DOHH2 (cell line): ENCODE data around the gene CPN2.

ENCODE experiments used
- H3F3A ChIP-seq: fragments of 200-600 bp; sonication (generic), shearing (Covaris generic); 2 replicates; pipeline ENCODE4 v1.6.0; 2016; ENCODE audit warnings: antibody characterized with exemption, mild to moderate bottlenecking; ENCODE audit not compliant: control insufficient read depth, insufficient read depth
- H3K27ac ChIP-seq: fragments of 200-600 bp; sonication (generic); 2 replicates; pipeline ENCODE4 v1.5.1; 2014; ENCODE audit warnings: low read depth, mild to moderate bottlenecking, low read length, moderate library complexity
- H3K27me3 ChIP-seq: fragments of 200-600 bp; sonication (generic); 2 replicates; pipeline ENCODE4 v1.6.1; 2014; ENCODE audit warnings: mild to moderate bottlenecking, low read length, mixed read lengths; ENCODE audit not compliant: control insufficient read depth
- H3K36me3 ChIP-seq: fragments of 200-600 bp; sonication (generic); 2 replicates; pipeline ENCODE4 v1.6.1; 2014; ENCODE audit warnings: mild to moderate bottlenecking, low read length, moderate library complexity, mixed read lengths; ENCODE audit not compliant: control insufficient read depth
- H3K4me1 ChIP-seq: fragments of 200-600 bp; sonication (generic); 2 replicates; pipeline ENCODE4 v1.6.1; 2014; ENCODE audit warnings: mild to moderate bottlenecking, low read length, mixed read lengths; ENCODE audit not compliant: control insufficient read depth
- H3K4me2 ChIP-seq: fragments of 200-600 bp; sonication (generic); 2 replicates; pipeline ENCODE4 v1.6.0; 2014; ENCODE audit warnings: mild to moderate bottlenecking, low read length, moderate library complexity
- H3K4me3 ChIP-seq: fragments of 200-600 bp; sonication (generic); 2 replicates; pipeline ENCODE4 v1.5.1; 2014; ENCODE audit warnings: mild to moderate bottlenecking, low read length, mixed read lengths
- H3K79me2 ChIP-seq: fragments of 200-600 bp; sonication (generic); 2 replicates; pipeline ENCODE4 v1.6.1; 2014; ENCODE audit warnings: mild to moderate bottlenecking, low read length, mixed read lengths; ENCODE audit not compliant: control insufficient read depth
- H3K9me2 ChIP-seq: fragments of 200-600 bp; sonication (generic); replicated peaks from 2 replicates; pipeline ENCODE4 v1.6.1; 2014; ENCODE audit warnings: mild to moderate bottlenecking, low read length, mixed read lengths; ENCODE audit not compliant: control insufficient read depth
- H3K9me3 ChIP-seq: fragments of 200-600 bp; sonication (generic); 2 replicates; pipeline ENCODE4 v1.6.1; 2014; ENCODE audit warnings: antibody characterized with exemption, low read length, mixed read lengths; ENCODE audit not compliant: control insufficient read depth, insufficient read depth
- H4K20me1 ChIP-seq: fragments of 200-600 bp; sonication (generic); 2 replicates; pipeline ENCODE4 v1.6.0; 2014; ENCODE audit warnings: low read depth, mild to moderate bottlenecking, antibody characterized with exemption, low read length, moderate library complexity; ENCODE audit not compliant: control insufficient read depth, insufficient read depth
- EZH2phosphoT487 ChIP-seq: fragments of 200-600 bp; sonication (generic); IDR thresholded peaks from 2 replicates; pipeline ENCODE4 v1.6.1; 2017; ENCODE audit warnings: borderline replicate concordance, mild to moderate bottlenecking, antibody characterized with exemption, low read length, moderate library complexity, mixed read lengths
- TF ChIP-seq, protein P1 (sequence below): fragments of 200-600 bp; sonication (generic); IDR thresholded peaks from one replicate; pipeline ENCODE4 v1.5.1; 2014; ENCODE audit warnings: antibody characterized with exemption, mild to moderate bottlenecking, low read depth, low read length; ENCODE audit not compliant: poor library complexity, severe bottlenecking

Gene CPN2

DNA sequence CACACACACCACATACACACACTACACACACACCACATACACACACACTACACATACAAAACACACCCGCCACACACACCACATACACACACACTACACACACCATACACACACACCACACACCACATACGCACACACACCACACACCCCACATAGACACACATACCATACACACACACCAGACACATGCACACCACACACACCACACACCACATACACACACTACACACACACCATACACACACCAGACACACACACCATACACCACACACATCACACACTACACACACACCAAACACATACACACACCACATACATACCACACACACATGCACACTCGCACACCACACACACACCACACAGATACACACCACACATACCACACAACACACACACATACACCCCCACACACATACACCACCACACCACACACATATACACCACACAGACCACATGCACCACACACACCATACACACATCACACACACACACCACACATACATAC is 26.3 kb downstream of the CPN2 start:
- Histone ChIP-seq H3K4me1 (no peaks in the 10 kb centered on the region), H3K9me3 (peaks cover 34% of the 10 kb centered on the region), H3K36me3 (no peaks in the 10 kb centered on the region), H3K4me2 (no peak overlapping the region), H3F3A (peaks cover 17% of the 10 kb centered on the region), H3K27me3 (peaks cover 9% of the 10 kb centered on the region), H3K27ac (no peak overlapping the region), H3K4me3 (no peak overlapping the region), H3K9me2 (no peaks in the 10 kb centered on the region), H4K20me1 (no peaks in the 10 kb centered on the region), H3K79me2 (no peaks in the 10 kb centered on the region)
- TF ChIP-seq, protein P1, sequence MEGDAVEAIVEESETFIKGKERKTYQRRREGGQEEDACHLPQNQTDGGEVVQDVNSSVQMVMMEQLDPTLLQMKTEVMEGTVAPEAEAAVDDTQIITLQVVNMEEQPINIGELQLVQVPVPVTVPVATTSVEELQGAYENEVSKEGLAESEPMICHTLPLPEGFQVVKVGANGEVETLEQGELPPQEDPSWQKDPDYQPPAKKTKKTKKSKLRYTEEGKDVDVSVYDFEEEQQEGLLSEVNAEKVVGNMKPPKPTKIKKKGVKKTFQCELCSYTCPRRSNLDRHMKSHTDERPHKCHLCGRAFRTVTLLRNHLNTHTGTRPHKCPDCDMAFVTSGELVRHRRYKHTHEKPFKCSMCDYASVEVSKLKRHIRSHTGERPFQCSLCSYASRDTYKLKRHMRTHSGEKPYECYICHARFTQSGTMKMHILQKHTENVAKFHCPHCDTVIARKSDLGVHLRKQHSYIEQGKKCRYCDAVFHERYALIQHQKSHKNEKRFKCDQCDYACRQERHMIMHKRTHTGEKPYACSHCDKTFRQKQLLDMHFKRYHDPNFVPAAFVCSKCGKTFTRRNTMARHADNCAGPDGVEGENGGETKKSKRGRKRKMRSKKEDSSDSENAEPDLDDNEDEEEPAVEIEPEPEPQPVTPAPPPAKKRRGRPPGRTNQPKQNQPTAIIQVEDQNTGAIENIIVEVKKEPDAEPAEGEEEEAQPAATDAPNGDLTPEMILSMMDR: no peak
- TF ChIP-seq EZH2phosphoT487: no peak

DNA sequence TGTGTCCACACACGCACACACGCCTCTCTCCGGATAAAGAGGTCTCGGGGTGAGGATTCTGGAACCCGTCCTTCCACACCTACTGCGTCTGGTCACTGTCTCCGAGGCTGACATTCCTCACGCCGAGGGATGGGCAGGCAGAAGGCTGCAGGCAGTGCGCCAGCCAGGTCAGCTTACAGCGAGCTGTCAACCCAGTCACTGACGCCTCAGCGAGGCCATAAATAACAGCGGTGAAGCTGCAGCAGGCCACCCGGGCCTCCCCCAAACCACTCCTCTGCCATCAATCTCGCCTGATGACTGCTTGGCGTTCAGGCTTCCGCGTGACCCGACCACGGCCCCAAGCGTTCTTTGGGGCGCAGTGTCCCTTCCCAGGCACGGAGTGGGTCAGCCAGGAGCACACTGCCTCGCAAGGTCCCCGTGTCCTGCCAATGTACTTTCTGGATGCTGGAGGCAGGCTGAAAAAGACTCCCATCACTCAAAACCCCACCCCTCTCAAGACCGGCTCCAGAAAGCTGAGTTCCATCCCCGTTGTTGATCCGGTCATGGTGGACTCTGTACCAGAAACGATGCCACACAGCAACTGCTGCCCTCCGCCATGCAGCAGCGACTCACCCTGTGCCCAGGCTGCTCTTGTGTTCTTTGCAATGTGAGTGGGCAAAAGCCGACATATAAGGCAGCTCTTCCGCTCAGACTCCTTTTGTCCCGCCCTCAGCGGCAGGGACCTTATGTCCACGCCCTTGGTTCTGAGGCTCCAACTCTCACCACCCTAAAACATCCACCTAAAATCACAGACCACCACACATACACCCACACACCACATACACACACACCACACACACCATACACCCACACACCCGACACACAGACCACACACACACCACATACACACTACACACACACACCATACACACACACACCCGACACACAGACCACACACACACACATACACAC is 27.1 kb downstream of the CPN2 start:
- H3K36me3 ChIP-seq: no peaks in the 10 kb centered on the region
- H3K27me3 ChIP-seq: peaks cover 17% of the 10 kb centered on the region
- H3K4me2 ChIP-seq: no peak overlapping the region
- peaks cover 17% of the 10 kb centered on the region for H3F3A ChIP-seq
- H3K9me2 ChIP-seq: no peaks in the 10 kb centered on the region
- peaks cover 36% of the 10 kb centered on the region for H3K9me3 ChIP-seq
- no peaks in the 10 kb centered on the region for H3K4me1 ChIP-seq
- H3K27ac ChIP-seq: no peak overlapping the region
- no peak overlapping the region for H3K4me3 ChIP-seq
- TF ChIP-seq, protein P1: no peak
- no peak for TF ChIP-seq EZH2phosphoT487
- H4K20me1 ChIP-seq: no peaks in the 10 kb centered on the region
- H3K79me2 ChIP-seq: no peaks in the 10 kb centered on the region

- peaks cover 17% of the 10 kb centered on the region for H3F3A ChIP-seq
- no peaks in the 10 kb centered on the region for H3K36me3 ChIP-seq
- H4K20me1 ChIP-seq: no peaks in the 10 kb centered on the region
- no peak overlapping the region for H3K4me3 ChIP-seq
- H3K4me1 ChIP-seq: no peaks in the 10 kb centered on the region
- no peak overlapping the region for H3K4me2 ChIP-seq
- H3K79me2 ChIP-seq: no peaks in the 10 kb centered on the region
- TF ChIP-seq, protein P1: no peak
- no peak for TF ChIP-seq EZH2phosphoT487
- H3K9me2 ChIP-seq: no peaks in the 10 kb centered on the region
- no peak overlapping the region for H3K27ac ChIP-seq
- H3K27me3 ChIP-seq: peaks cover 28% of the 10 kb centered on the region
- H3K9me3 ChIP-seq: peaks cover 44% of the 10 kb centered on the region
These were observed 28.4 kb downstream of the CPN2 start for GRCh38 chr3:194322678-194323211.
